Neural cell (in vitro differentiated cells): Measurements from ENCODE around the gene ACER1.

Source experiments
- EZH2 ChIP-seq: fragments of 200-600, 300-800 bp; shearing (Covaris generic), sonication (generic); IDR thresholded peaks from 2 replicates; pipeline ENCODE4 v1.6.1; 2014; ENCODE audit warnings: antibody characterized with exemption, low read length, borderline replicate concordance, mild to moderate bottlenecking; ENCODE audit not compliant: insufficient read depth, poor library complexity, severe bottlenecking
- TF ChIP-seq, protein P1 (sequence below): fragments of 450-650 bp; IDR thresholded peaks from 2 replicates; pipeline ENCODE4 v1.5.1; 2014; ENCODE audit warnings: antibody characterized with exemption, mild to moderate bottlenecking, moderate library complexity; ENCODE audit not compliant: poor library complexity, severe bottlenecking

DNA sequence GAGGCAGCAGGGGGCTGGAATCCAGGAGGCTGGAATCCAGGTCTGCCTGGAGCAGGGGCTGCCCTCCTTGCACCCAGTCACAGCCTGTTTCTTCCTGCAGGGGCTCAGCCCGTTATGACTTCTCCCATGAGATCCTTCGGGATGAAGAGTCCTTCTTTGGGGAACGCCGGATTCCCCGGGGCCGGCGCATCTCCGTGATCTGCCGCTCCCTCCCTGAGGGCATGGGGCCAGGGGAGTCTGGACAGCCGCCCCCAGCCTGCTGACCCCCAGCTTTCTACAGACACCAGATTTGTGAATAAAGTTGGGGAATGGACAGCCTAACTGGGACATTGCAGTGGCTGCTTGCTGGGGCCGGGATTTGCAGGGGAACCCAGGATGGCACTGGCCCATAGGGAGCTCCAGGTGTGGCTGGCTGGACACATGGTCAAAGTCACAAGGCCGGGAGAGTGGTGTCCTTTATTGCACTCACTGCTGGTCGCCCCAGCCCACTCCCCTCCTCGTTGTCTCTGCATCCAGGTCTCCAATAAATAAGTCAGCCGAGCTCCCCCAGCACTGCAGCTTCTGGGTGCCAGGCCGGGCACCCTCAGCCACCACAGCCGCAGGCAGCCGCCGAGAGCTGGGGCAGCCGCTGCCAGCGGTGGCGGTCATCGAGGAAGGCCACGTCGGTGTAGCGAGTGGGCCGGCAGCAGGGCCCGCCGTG lies 41.4 kb upstream of the ACER1 start:
- no peak for TF ChIP-seq EZH2
- TF ChIP-seq, protein P1, sequence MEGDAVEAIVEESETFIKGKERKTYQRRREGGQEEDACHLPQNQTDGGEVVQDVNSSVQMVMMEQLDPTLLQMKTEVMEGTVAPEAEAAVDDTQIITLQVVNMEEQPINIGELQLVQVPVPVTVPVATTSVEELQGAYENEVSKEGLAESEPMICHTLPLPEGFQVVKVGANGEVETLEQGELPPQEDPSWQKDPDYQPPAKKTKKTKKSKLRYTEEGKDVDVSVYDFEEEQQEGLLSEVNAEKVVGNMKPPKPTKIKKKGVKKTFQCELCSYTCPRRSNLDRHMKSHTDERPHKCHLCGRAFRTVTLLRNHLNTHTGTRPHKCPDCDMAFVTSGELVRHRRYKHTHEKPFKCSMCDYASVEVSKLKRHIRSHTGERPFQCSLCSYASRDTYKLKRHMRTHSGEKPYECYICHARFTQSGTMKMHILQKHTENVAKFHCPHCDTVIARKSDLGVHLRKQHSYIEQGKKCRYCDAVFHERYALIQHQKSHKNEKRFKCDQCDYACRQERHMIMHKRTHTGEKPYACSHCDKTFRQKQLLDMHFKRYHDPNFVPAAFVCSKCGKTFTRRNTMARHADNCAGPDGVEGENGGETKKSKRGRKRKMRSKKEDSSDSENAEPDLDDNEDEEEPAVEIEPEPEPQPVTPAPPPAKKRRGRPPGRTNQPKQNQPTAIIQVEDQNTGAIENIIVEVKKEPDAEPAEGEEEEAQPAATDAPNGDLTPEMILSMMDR = no peak
